ENCODE measurements around the gene LDLRAP1.
A peak's percentile ranks its signal among the peaks of the same experiment; 100 is the strongest.

Gene LDLRAP1

GRCh38 chr1:25563330-25564215, 20.2 kb downstream of the LDLRAP1 start:
- no peak for DNase-seq

DNA sequence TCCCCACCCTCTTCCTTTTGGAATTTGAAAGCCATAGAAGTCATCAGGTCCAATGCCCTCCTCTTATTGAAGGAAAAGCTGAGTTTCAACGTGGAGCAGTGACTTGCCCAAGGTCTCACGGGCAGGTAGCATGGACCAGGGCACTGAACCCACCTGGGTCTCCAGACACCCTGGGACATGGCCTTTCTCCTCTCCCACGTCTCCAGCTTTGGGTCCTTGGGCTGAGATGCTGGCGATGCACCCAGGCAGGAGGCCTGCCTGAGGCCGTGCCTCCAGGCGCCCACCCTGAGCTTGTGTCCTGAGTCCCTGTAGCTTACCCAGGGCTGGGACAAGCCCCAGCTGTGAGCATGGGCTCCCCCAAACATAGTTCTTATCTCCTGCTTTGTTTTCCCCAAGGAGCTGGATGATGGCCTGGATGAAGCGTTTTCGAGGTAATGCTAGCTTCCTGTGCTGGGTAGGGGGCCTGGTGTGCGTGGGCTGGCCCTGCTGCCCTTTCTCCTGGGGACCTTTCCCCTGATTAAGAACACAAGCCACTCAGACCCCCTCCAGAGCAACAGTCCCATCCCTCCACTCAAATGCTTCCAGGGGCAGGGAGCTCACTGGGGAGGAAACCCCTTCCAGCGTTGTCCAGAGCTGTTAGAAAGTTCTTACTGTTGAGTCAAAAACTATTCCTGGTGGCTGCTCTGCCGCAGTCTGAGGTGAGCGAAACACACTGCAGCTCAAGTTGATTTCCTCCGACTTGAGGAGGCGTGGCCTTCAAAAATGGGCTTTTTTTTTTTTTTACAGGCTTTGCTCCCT, 21.6 kb downstream of the LDLRAP1 start:
- DNase-seq, result no peak

DNA sequence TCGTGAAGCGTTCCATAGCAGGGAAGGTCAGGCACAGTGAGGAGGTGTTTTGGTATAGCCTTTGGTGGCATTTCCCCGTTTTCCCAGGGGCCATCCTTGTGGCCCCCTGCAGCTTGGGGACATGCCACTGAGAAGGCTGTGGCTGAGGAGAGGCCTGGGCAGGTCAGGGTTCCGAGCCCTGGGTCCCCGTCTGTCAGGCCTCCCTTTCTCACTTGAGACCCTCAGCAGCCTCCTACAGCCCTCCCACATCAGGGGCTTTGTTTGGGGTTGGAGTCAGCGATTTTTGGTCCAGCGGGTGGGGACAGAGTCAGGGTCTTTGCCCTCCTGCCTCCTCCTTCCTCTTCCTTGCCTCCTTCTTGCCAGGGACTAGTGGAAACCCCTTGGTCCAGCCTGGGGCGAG, 22.2 kb downstream of the LDLRAP1 start:
- DNase-seq, result no peak

DNA sequence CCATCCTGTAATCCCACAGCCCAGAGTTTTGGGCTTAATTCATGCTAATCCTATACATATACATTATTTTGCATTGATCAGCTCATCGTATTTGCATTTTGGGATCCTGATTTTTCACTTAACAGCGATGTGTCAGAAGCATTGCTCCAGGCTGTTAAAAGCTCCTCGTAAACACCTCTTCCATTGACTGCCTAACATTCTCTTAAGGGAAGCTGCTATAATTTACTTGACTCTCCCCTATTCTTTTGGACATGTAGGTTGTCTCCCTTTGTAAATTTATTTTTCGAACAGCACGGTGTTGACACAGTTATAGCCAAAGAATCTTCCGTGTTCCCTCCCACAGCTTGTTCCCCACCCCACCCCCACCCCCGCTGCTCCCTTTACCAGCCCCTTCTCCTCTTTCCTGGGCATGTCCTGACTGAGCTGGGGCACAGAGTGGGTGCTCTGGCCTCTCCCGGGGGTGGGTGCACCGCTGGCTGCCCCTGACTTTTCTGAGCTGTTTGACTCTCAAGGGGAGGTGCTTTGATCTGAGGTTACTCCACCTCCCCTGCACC, 22.8 kb downstream of the LDLRAP1 start:
- no peak for DNase-seq

DNA sequence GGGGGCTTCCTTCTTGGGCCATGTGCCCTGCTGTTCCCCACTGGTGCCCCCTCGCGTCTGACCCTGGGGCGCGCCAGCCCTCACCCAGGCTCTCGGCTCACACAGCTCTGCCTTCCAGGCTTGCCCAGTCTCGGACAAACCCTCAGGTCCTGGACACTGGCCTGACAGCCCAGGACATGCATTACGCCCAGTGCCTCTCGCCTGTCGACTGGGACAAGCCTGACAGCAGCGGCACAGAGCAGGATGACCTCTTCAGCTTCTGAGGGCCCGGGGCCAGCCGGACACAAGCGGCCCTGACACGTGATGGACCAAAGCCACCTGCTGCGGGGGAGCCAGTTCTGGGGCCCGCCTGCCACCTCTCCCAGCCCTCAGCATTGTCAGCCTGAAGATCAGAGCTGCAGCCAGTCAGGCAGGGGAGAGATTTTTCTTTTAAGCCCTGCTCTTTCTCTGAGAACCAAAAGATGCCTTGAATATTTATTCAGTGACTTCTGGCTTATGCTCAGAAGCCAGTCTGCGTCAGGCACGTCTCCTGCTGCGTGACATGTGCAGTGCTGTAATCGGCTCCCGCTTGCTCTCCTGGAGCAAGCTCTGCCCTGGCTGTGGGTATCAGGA, 23.4 kb downstream of the LDLRAP1 start:
- DNase-seq, result peak; percentile 16

DNA sequence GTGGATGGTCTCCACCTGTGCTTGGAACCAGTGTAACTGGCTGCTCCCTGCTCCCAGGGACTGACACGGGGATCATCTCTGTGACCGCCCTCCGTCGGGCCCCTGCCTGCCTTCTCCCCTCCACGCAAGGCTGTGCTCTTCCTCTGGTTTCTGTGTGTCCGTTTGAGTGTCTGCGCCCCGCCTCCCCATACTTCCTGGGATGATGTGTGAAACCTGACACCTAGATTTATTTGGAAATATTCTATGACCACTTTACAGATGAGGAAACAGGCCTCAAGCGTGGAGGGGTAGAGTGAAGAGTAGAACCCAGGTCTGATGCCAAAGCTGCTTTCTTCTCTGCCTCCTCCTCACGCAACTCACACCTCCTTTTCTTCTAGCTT, 24.3 kb downstream of the LDLRAP1 start:
- no peak for DNase-seq

- DNase-seq, result peak; percentile 18
These were observed 24.9 kb downstream of the LDLRAP1 start for GRCh38 chr1:25568090-25568833.

DNA sequence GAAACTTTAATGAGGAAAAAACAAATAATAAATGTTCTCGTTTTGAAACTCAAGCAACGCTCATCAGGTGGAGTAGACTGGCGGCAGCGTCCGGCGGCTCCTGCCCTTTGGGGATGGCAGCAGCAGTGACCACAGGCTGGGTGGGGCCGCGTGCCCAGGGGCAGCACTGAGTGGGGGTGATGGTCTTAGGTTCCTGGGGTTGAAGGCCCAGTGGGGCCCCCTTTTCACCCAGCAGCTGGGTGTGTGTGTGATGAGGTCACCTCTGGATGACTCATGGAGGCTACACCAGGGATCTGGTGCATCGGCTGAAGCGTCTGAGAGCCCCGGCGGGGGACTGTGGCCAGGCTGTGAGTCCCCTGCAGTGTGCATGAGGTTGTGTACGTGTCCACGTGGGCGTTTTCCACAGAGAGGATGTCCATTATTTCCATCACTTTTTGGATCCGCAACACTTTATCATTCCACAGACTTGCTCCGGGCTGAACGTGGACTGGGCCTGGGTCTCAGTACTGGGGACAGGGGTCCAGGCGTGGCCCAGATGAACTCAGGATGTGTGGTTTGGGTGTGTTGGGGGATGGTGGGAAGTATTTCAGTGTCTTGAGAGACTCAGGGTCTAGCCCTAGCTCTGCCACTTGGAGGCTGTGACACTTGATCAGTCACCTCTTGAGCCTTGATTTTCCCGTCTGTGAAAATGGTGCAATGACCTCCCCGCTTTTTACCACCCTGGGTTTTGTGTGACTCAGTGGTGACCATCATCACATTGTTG, 25.6 kb downstream of the LDLRAP1 start:
- no peak for DNase-seq

GRCh38 chr1:25569597-25570396, 26.4 kb downstream of the LDLRAP1 start:
- peak; percentile 52 for DNase-seq

- no peak for DNase-seq
These were observed 27.6 kb downstream of the LDLRAP1 start for GRCh38 chr1:25570798-25571521.

GRCh38 chr1:25571522-25571970, 28.1 kb downstream of the LDLRAP1 start:
- no peak for DNase-seq

DNA sequence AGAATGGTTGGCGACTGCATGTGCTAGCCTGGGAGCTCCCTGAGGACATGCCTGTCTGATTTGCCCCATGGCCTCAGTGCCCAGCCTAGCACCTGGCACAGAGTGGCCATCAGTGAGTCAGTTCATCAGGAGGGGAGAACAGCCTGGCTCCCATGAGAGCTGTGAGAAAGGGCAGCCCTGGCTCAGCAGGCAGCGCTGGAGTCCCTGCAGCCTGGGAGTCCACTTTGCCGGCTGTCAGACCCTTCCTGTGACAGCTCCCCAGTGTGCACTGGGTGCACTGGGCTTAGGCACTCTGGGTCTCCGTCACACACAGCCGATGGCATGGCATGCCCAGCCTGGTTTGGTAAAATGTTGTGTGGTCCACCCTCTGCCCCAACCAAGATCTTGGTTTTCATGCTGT, 28.7 kb downstream of the LDLRAP1 start:
- no peak for DNase-seq

DNA sequence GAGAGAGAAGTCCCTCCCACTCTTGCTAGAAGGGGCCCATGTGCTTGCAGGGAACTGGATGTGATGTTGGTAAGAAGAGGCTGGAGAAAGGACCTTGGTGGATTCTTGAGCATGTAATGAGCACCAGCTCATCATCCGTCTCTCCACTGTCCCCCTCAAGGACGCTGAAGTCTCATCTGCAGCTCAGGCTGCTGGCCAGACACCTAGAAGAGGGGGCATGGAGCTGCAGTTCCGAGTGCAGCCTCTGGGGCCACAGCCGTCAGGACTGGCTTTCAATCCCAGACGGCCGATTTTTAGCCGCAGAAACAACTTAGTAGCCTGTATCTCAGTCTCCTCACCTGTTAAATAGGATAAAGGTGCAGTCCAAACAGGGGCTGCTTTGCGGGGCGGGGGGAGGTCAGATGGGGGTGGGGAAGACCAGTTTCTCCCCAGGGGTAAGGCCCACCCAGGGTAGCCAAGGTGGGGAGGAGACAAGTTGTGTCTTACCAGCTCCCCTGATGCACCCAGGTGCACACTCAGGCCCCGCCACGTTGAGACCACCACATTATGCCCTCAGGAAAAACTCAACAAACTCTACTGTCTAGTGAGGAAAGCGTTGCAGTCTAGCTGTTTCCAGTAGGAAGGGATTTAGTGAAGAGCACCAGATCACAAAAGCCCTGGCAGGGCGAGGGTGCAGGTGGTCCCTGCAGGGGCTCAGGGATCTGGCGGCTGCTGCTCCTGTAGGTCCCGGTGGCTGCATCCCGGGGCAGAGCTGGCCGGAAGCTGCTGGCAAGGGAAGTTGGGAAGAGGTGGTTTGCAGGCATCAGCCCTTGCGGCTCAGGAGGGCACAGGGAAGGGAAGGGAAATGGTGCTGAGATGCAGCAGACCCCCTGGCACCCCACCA, 29.5 kb downstream of the LDLRAP1 start:
- DNase-seq, result peak; percentile 57

GRCh38 chr1:25573591-25573930, 30.2 kb downstream of the LDLRAP1 start:
- no peak for DNase-seq

DNA sequence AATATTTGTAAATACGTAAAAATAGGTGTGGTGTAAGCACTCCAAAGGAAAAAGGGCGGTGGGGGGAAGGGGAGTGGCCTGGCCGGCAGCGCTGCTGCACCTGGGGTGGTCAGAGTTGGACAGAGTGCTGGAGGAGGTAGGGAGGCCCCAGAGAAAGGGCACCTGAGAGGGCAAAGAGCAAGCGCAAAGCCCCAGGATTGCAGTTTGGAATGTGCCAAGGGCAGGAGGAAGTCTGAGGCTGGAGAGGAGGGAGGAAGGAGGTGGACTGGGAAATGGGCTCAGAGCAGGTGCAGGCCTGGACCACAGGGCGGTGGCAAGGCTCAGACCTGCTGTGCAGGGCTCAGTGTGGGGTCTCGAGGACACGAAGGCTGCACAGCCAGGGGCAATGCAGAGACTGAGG, 30.6 kb downstream of the LDLRAP1 start:
- DNase-seq, result no peak

DNA sequence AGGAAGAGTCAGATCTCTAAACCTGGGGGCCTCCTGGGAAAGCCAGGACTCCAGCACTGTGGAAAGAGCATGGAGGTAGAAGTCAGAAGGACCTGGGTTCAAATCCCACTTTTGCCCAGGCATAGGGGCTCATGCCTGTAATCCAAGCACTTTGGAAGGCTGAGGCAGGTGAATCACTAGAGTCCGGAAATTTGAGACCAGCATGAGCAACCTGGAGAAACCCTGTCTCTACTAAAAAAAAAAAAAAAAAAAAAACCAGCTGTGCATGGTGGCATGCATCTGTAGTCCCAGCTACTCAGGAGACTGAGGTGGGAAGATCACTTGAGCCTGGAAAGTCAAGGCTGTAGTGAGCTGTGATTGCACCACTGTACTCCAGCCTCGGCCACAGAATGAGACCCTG, 31.8 kb downstream of the LDLRAP1 start:
- DNase-seq, result no peak

DNA sequence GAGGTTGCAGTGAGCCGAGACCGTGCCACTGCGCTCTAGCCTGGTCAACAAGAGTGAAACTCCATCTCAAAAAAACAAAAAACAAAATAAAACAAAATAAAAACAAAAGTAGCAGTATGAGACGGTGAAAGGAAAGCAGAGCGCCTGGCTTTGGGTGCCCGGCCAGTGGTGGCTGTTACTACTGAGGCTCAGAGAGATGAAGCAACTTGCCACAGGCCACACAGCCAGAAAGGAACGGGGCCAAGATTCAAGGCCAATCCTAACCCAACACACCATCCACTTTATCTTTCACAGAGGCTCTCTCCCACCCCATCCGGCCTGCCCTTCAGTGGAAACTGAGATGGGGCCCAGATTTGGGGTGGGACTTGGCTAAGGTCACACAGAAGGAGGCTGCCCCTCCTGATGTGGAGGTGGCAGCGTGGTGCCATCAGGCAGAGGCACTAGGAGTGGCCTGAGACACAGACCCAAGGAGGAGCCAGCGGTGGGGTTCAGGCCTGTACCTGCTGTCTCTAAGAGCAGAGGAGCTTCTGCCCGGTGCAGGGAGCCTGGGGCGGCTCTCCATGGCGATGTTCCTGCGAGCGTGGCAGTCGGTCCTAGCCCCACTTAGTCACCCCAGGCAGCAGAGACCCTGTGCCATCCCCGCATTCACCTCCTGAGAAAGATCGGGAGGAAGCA, 33.2 kb downstream of the LDLRAP1 start:
- no peak for DNase-seq

DNA sequence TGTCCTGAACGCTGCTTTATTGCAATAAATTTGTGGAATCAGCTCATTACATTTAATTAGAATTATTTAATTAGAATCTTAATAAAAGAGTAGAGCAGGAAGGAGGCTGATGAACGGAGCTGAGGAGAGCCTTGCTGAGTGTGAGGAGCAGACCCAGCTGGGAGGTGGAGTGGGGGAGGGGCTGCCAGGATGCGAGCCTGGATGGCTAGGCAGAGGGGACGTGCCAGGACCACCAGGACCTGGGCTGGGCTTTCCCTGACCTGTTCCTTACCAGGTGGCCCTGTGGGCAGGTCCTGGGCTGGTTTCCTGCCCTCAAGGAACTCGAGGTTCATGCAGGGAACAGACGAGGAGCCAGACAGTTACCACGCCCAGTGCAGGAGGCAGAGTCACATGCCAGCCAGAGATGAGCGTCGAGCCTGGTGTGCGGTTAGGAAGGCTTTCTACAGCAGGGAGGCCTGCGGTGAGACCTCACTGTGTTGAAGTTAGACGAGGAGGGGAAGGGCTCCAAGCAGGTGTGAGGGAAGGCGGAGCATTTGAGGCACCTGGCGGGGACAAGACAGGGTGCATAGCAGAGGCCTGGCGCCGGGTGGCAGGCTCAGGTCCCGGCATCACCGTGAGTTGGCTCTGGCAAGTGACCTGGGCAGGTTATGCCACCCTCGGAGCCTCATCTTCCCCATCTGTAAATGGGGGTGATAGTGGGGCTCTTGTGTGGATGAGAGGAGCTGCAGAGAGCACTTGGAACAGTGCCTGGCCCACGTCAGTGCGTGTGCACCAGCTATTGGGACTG, 33.9 kb downstream of the LDLRAP1 start:
- DNase-seq, result peak; percentile 25
